Liver (tissue), 9 donors: ENCODE results near the gene ZSCAN5C. TPM values are rescaled to one million over a fixed set of nuclear protein-coding genes. Genes with fewer than 3 reads are reported as not detected.

Experiments
- DNase-seq: peaks from one replicate; pipeline ENCODE4 v3.0.0-alpha.2; 2017; ENCODE audit warnings: low spot score
- H3K27ac ChIP-seq, 2 donors: one replicate each; pipeline ENCODE4 v1.7.0; 2013; ENCODE audit warnings: inconsistent platforms in 2 of 2, low read length in 2 of 2, control low read depth in 1 of 2, low read depth in 1 of 2, mild to moderate bottlenecking in 1 of 2
- H3K27me3 ChIP-seq, 4 donors: one replicate each; pipeline versions ENCODE4 v1.6.1 to v1.7.0; 2013; ENCODE audit warnings: low read length in 3 of 4, inconsistent platforms in 1 of 4, mild to moderate bottlenecking in 1 of 4, moderate library complexity in 1 of 4; ENCODE audit not compliant: control insufficient read depth in 4 of 4, insufficient read depth in 4 of 4
- H3K36me3 ChIP-seq, 4 donors: one replicate each; pipeline versions ENCODE4 v1.6.1 to v1.7.0; 2013; ENCODE audit warnings: low read length in 3 of 4, mild to moderate bottlenecking in 3 of 4, low read depth in 1 of 4, moderate library complexity in 1 of 4; ENCODE audit not compliant: control insufficient read depth in 4 of 4, insufficient read depth in 3 of 4
- H3K4me1 ChIP-seq, 4 donors: one replicate each; pipeline versions ENCODE4 v1.6.1 to v1.7.0; 2013; ENCODE audit warnings: low read length in 3 of 4, mild to moderate bottlenecking in 3 of 4, moderate library complexity in 1 of 4; ENCODE audit not compliant: control insufficient read depth in 4 of 4, insufficient read depth in 4 of 4
- H3K4me3 ChIP-seq, 3 donors: one replicate each; pipeline versions ENCODE4 v1.6.1 to v1.7.0; 2013; ENCODE audit warnings: low read length in 3 of 3, control low read depth in 1 of 3, low read depth in 1 of 3, mild to moderate bottlenecking in 1 of 3
- H3K9ac ChIP-seq, 2 donors: one replicate each; pipeline ENCODE4 v1.7.0; 2013; ENCODE audit warnings: low read length in 2 of 2, mild to moderate bottlenecking in 2 of 2, moderate library complexity in 2 of 2, control low read depth in 1 of 2, low read depth in 1 of 2
- H3K9me3 ChIP-seq, 4 donors: one replicate each; pipeline versions ENCODE4 v1.6.1 to v1.7.0; 2013; ENCODE audit warnings: low read length in 3 of 4; ENCODE audit not compliant: control insufficient read depth in 4 of 4
- ATF3 ChIP-seq: IDR thresholded peaks from 2 replicates; pipeline ENCODE4 v1.6.1; 2016; ENCODE audit warnings: antibody characterized with exemption
- CTCF ChIP-seq: fragments of 150-350 bp; IDR thresholded peaks from 2 replicates; pipeline ENCODE4 v1.5.1; 2017; ENCODE audit warnings: improper control_type of control experiment, low read depth, low read length; ENCODE audit not compliant: missing input control
- EGR1 ChIP-seq, 2 donors: IDR thresholded peaks; 2 replicates each; pipeline ENCODE4 v1.6.1; 2016 to 2018; ENCODE audit warnings: antibody characterized with exemption in 2 of 2, low read depth in 2 of 2
- FOXA1 ChIP-seq: IDR thresholded peaks from 2 replicates; pipeline ENCODE4 v1.6.1; 2016; ENCODE audit warnings: antibody characterized with exemption
- FOXA2 ChIP-seq: IDR thresholded peaks from 2 replicates; pipeline ENCODE4 v1.6.1; 2016; ENCODE audit warnings: antibody characterized with exemption
- GABPA ChIP-seq, 2 donors: IDR thresholded peaks in 1 of 2; conservative IDR thresholded peaks in 1 of 2; 2 replicates each; pipeline ENCODE4 v1.6.1; 2016; ENCODE audit warnings: antibody characterized with exemption in 2 of 2, mild to moderate bottlenecking in 1 of 2, moderate library complexity in 1 of 2
- HNF4A ChIP-seq, 2 donors: conservative IDR thresholded peaks; 2 replicates each; pipeline ENCODE4 v1.6.1; 2016; ENCODE audit warnings: antibody characterized with exemption in 2 of 2, mild to moderate bottlenecking in 2 of 2
- HNF4G ChIP-seq: IDR thresholded peaks from 2 replicates; pipeline ENCODE4 v1.6.1; 2016; ENCODE audit warnings: antibody characterized with exemption
- JUND ChIP-seq, 2 donors: IDR thresholded peaks; 2 replicates each; pipeline ENCODE4 v1.6.1; 2016; ENCODE audit warnings: antibody characterized with exemption in 2 of 2
- MAX ChIP-seq: IDR thresholded peaks from 2 replicates; pipeline ENCODE4 v1.6.1; 2016; ENCODE audit warnings: antibody characterized with exemption
- NR2F2 ChIP-seq: IDR thresholded peaks from 2 replicates; pipeline ENCODE4 v1.6.1; 2016; ENCODE audit warnings: antibody characterized with exemption
- RAD21 ChIP-seq, 2 donors: IDR thresholded peaks; 2 replicates each; pipeline ENCODE4 v1.6.1; 2016; ENCODE audit warnings: antibody characterized with exemption in 2 of 2, mild to moderate bottlenecking in 2 of 2
- REST ChIP-seq: IDR thresholded peaks from 2 replicates; pipeline ENCODE4 v1.6.1; 2016; ENCODE audit warnings: antibody characterized with exemption, mild to moderate bottlenecking
- RXRA ChIP-seq, 2 donors: IDR thresholded peaks; 2 replicates each; pipeline ENCODE4 v1.6.1; 2017 to 2018; ENCODE audit warnings: antibody characterized with exemption in 2 of 2, mild to moderate bottlenecking in 1 of 2
- SP1 ChIP-seq: IDR thresholded peaks from 2 replicates; pipeline ENCODE4 v1.6.1; 2018; ENCODE audit warnings: antibody characterized with exemption, mild to moderate bottlenecking
- TAF1 ChIP-seq: conservative IDR thresholded peaks from 2 replicates; pipeline ENCODE4 v1.6.1; 2016; ENCODE audit warnings: antibody characterized with exemption, mild to moderate bottlenecking
- YY1 ChIP-seq: IDR thresholded peaks from 2 replicates; pipeline ENCODE4 v1.6.1; 2016; ENCODE audit warnings: antibody characterized with exemption, mild to moderate bottlenecking
- ZBTB33 ChIP-seq: IDR thresholded peaks from 2 replicates; pipeline ENCODE4 v1.6.1; 2016; ENCODE audit warnings: antibody characterized with exemption
- WGBS: extraction: QIAGEN DNeasy Blood & Tissue Kit; methylation state at CpG from one replicate; pipeline ENCODE4 v1.1.7; 2013; 5-methylcytosine and 5-hydroxymethylcytosine counted together
- polyA plus RNA-seq, 2 donors: library from polyadenylated mRNA; stranded (reverse) in 1 of 2; unstranded in 1 of 2; fragments of 200-250 nt in 1 of 2; fragments of >200 nt in 1 of 2; fragmentation: Nextera tagmentation in 1 of 2; extraction: Ambion mirVana in 1 of 2; gene quantifications; one replicate each; pipeline versions ENCODE4 v1.2.1 to v1.2.3, GENCODE V29; 2013 to 2015
- total RNA-seq, 2 donors: library from RNA; depleted of rRNA; stranded (reverse); fragments of >200 nt; gene quantifications; one replicate each; pipeline ENCODE4 v1.2.3, GENCODE V29; 2014
- donor health status: healthy.
- donor health status: healthy.
- donor health status: healthy.
- donor health status: healthy.
- donor health status: healthy.

The ZSCAN5C gene
- total and polyA plus RNA-seq, 4 donors, result not detected

- Histone ChIP-seq H3K9me3 (no peaks in the 10 kb centered on the region), H3K36me3 (no peaks in the 10 kb centered on the region), H3K27ac (no peak overlapping the region), H3K27me3 (no peaks in the 10 kb centered on the region), H3K9ac (no peak overlapping the region), H3K4me3 (no peak overlapping the region), H3K4me1 (no peaks in the 10 kb centered on the region)
- WGBS, result 85% methylated on average over 10 of the region's 10 CpGs
- TF ChIP-seq RXRA (IDR thresholded peaks at IDR 0.05) (no peak), EGR1 (IDR thresholded peaks at IDR 0.05; ENCODE audit: low read depth in 2 of 2) (no peak), ATF3 (no peak), YY1 (no peak), JUND (IDR thresholded peaks at IDR 0.05) (no peak), RAD21 (IDR thresholded peaks at IDR 0.05) (no peak), FOXA2 (no peak), MAX (no peak), TAF1 (no peak), CTCF (no peak), ZBTB33 (no peak), GABPA (IDR thresholded peaks at IDR 0.05 in 1 of 2, conservative IDR thresholded peaks at IDR 0.05 in 1 of 2) (no peak), HNF4A (conservative IDR thresholded peaks at IDR 0.05) (no peak), SP1 (no peak), REST (no peak), FOXA1 (no peak), NR2F2 (no peak), HNF4G (no peak)
- no peak for DNase-seq
Observed at GRCh38 chr19:56191711-56192110, 10.4 kb upstream of the ZSCAN5C start.
